ENCODE measurements around the gene VPS39.
"Not testable (repeated sequence)": the region's sequence is repeated elsewhere in the genome, so short reads cannot be mapped to it uniquely, and the experiment has no call there.

The VPS39 gene

GRCh38 chr15:42207674-42208579 lies at the start of gene VPS39:
TSS of gene VPS39 (minus strand) at chr15:42208304. CDS start at chr15:42208153, 151 bp downstream.
- peak; percentile 87 for DNase-seq (ENCODE audit: low read depth)

GRCh38 chr15:42253300-42253699 lies 45.2 kb upstream of the VPS39 start:
- DNase-seq (ENCODE audit: low read depth): no peak

GRCh38 chr15:42240823-42241222 lies 32.7 kb upstream of the VPS39 start:
- DNase-seq (ENCODE audit: low read depth): no peak

- DNase-seq (ENCODE audit: low read depth): peak; percentile 14
Observed at GRCh38 chr15:42239528-42240182, 31.6 kb upstream of the VPS39 start.

- DNase-seq (ENCODE audit: low read depth): no peak
Observed at GRCh38 chr15:42233107-42233506, 25.0 kb upstream of the VPS39 start.

- DNase-seq (ENCODE audit: low read depth): no peak
Observed at GRCh38 chr15:42232606-42233005, 24.5 kb upstream of the VPS39 start.

GRCh38 chr15:42231088-42231487 lies 23.0 kb upstream of the VPS39 start:
- no peak for DNase-seq (ENCODE audit: low read depth)

- DNase-seq (ENCODE audit: low read depth): not testable (repeated sequence)
Observed at GRCh38 chr15:42228981-42229380, 20.9 kb upstream of the VPS39 start.

- DNase-seq (ENCODE audit: low read depth): no peak
Observed at GRCh38 chr15:42228036-42228435, 19.9 kb upstream of the VPS39 start.

GRCh38 chr15:42226648-42227047 lies 18.5 kb upstream of the VPS39 start:
- DNase-seq (ENCODE audit: low read depth): no peak

GRCh38 chr15:42220216-42220615 lies 12.1 kb upstream of the VPS39 start:
- no peak for DNase-seq (ENCODE audit: low read depth)

GRCh38 chr15:42218953-42219592 lies 11.0 kb upstream of the VPS39 start:
- DNase-seq (ENCODE audit: low read depth): no peak

- peak; percentile 25 for DNase-seq (ENCODE audit: low read depth)
Observed at GRCh38 chr15:42217568-42217967, 9.5 kb upstream of the VPS39 start.

- peak; percentile 23 for DNase-seq (ENCODE audit: low read depth)
Observed at GRCh38 chr15:42215913-42216829, 8.1 kb upstream of the VPS39 start.

- DNase-seq (ENCODE audit: low read depth): no peak
Observed at GRCh38 chr15:42214600-42214999, 6.5 kb upstream of the VPS39 start.

- no peak for DNase-seq (ENCODE audit: low read depth)
Observed at GRCh38 chr15:42213511-42213910, 5.4 kb upstream of the VPS39 start.

GRCh38 chr15:42210696-42211095 lies 2.6 kb upstream of the VPS39 start:
- no peak for DNase-seq (ENCODE audit: low read depth)

- DNase-seq (ENCODE audit: low read depth): no peak
Observed at GRCh38 chr15:42206406-42206805, 1.7 kb downstream of the VPS39 start.

GRCh38 chr15:42203891-42204290 lies 4.2 kb downstream of the VPS39 start:
- DNase-seq (ENCODE audit: low read depth): peak; percentile 56

GRCh38 chr15:42202653-42203052 lies 5.5 kb downstream of the VPS39 start:
- no peak for DNase-seq (ENCODE audit: low read depth)

- no peak for DNase-seq (ENCODE audit: low read depth)
Observed at GRCh38 chr15:42201801-42202200, 6.3 kb downstream of the VPS39 start.

GRCh38 chr15:42199126-42199525 lies 9.0 kb downstream of the VPS39 start:
- DNase-seq (ENCODE audit: low read depth): no peak
